Activated CD4-positive, alpha-beta T cell treated with anti-CD3 and anti-CD28 coated beads for 24 hours (primary cell): Measurements from ENCODE around the gene ARRDC3.

Experiments used
- DNase-seq, 2 donors: peaks; one replicate each; pipeline ENCODE4 v3.0.0-alpha.2; 2020; ENCODE audit warnings: low read depth in 2 of 2

Gene ARRDC3

DNA sequence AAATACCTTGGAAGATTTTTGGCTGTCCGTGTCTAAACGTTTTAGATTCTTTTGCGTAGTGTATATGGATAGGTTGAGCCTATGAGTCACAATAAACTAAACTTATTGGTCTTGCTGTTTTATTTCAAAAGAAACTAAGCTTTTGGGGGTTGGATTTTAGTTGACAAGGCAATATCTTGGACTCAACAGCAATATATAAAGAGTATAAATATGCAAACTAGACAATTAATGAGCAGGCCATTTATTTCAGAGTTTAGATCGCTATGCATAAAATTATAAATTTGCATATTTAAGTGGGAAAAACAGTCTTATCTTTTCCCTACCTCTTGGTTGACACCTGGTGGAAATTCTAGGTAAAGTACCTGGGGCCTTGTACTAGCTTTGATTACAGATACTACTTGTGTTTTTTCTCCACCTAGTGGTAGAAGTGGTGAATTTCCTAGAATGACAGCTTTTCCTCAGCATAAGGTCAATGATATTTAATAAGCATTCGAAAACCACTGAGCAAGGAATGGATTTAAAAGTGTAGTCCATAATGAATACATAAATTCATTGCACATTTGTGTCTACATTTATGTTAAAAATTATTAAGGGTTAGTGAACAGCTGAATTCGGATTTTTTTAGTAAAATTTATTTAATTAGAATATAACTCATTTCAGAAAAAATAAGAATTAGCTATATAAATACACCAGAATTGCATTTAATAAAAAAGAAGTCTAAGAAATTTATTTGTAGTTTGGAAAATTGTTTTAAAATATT lies 1.7 kb upstream of the ARRDC3 start:
- DNase-seq: peak in 1 of 2 donors; percentile 18

DNA sequence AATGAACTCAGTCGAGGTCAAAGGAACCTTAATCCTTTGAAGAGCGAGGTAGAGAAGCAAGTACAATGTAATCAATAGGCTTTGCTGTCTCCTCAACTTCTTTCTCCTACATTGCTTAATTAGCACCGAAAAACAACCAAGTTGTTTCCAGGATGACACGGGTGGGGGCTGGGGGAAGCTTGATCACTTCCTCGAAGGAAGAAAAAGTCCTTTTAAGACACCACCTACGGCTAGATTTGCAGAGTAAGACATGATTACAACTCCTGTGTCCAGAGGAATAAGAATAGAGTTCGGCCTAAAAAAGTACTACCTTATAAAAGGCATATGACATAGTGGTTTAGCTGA lies 811 bp upstream of the ARRDC3 start:
- DNase-seq: no peak

GRCh38 chr5:91382530-91383026 lies 539 bp downstream of the ARRDC3 start:
- no peak for DNase-seq

GRCh38 chr5:91381774-91382359 lies 1.2 kb downstream of the ARRDC3 start:
- peak; percentile 38 to 53 for DNase-seq

- no peak for DNase-seq
These were observed 1.8 kb downstream of the ARRDC3 start for GRCh38 chr5:91381239-91381773.

DNA sequence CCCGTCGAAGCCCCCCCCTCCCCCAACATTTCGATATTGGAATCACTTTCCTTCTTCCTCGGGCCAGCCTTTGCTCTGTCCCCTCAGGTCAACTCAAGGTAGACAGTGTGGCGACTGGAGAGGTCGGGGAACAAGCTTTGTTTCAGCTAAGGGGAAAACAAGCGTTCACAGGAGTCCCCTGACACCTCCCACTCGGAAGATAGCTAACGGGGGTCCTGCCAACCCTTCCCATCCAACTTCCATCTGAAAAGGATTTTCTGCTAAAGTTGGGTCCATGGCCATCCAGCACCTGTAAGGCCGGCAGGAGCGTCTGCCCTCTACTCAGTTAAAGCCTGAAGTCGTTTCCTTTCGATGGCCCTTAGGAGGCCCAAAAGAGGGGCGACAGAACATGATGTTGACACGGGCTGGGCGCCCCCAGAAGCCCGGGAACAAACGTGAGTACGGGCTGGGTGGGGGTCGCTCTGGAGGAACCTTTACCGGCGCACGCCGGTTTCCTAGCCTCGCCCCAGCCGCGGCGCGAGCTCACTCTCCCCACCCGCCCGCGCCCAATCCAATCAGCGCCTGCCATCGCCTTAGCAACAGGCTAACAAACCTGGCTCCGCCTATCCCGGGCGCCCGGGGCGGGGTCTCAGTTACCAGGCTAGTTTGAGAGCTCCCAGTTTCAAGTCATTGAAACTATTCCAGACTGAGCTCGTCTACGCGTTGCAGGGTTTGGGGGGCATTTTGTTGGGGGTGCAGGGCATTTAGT lies 2.5 kb downstream of the ARRDC3 start:
- DNase-seq: peak; percentile 97 to 98

DNA sequence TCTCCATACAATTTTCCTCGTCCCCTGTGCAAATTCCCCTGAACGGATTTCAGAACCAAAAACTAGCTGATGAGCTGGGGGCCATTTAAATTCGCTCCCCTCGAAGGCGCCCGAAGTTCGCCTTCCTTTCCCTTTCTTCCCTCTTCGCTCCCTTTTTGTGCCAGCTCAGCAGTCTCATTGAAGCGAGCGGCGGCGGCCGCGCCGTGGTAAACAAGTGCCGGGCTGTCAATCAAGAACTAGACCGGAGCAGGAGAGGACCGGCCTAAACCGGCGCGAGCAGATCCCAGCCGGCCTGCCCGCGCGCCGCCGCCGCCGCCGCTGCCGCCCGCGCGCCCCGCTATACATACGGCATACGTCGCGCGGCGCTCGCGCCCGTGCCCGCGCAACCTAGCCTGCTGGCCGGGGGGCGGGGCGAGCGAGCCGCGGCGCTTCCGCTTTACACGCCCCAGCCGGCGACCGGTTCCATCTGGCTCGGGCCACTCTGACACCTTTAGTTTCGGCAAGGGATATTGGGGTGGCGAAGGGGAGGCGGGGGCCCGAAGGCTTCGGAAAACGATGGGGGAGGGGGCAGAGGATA lies 3.1 kb downstream of the ARRDC3 start:
- peak; percentile 89 to 91 for DNase-seq

GRCh38 chr5:91379246-91379913 lies 3.7 kb downstream of the ARRDC3 start:
- DNase-seq: no peak

- no peak for DNase-seq
These were observed 4.3 kb downstream of the ARRDC3 start for GRCh38 chr5:91378752-91379211.

DNA sequence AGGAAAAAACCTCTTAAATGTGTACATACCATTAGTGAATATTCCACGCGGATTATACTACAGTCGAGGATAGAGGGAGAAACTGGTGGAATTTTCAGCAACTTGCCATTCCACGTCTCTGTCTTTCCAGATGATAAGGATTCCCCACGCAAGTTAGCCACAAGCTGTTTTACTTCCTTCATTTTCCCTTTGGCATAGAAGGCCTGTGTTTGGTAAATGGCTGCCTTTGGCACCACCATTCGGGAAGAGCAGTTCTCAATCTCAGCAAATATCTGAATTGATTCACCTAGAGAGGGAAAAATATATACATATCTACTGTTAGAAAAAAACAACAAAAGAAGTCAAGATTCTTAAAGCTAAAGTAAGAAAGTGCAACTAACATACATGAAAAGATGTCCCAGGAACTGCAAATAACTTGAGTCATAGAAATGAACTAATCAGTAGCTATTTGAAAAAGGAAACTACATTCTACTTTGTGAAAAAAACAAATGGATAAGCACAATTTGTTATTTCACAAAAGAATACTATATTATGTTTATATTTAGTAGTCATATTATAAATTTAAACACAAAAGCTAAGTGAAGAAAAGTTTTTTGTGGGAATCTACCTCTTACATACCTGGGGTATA lies 8.1 kb downstream of the ARRDC3 start:
- DNase-seq: no peak

DNA sequence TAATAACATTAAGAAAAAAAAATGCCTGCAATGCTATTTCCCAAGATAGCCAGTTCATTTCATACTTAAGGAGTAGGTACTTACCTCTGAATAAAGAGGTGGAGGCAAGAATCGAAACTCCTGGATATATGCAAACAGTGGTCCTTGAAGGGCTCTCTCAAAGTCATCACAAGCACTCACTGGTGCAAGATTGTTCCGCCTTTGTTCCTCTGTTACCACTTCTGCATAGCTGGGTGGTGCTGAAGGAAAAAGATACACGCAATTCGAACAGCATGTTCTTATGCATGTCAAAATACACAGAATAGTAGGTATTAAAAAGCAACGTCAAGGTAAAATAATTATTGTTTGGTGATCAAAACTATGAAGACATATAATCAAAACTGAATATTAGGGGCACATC lies 9.5 kb downstream of the ARRDC3 start:
- DNase-seq: no peak

GRCh38 chr5:91373006-91373405 lies 10.1 kb downstream of the ARRDC3 start:
- no peak for DNase-seq

DNA sequence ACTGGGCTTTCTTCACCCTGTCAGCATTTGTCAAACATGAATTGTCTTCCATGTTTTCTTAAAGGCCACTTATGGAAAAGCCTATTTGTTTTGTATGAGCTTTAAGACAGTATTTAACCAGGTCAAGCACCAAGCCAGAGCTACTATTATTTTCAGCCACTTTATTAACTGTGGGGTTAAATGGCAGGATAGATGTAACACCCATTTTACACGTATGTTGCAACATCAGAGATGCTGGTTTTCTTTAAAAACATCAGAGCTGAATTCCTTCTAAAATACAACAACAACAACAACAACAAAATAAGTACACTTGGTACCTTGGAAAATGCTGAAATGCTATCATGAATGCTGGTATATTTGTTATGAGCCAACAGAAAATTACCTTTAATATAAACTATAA lies 13.6 kb downstream of the ARRDC3 start:
- no peak for DNase-seq

DNA sequence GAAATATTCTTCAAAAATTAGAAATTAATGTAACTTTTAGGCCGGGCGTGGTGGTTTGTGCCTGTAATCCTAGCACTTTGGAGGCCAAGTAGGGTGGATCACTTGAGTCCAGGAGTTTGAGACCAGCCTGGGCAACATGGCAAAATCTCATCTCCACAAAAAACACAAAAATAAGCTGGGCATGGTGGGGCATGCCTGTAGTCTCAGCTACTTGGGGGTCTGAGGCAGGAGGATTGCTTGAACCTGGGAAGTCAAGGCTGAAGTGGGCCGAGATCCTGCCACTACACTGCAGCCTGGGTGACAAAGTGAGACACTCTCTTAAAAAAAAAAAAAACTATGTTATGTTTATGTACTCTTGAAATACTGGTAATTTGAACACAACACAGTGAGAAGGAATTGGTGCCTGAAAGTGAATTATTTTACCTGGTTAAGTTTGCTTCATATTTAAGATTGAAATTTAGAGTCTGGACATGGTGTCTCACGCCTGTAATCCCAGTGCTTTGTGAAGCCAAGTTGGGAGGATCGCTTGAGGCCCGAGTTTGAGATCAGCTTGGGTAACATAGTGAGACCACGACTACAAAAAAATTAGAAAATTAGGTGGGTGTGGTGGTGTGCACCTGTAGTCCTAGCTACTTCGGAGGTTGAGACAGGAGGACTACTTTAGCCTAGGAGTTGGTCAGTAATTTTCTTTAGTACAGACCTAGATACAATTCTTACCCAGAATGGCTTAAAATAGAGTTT lies 15.0 kb downstream of the ARRDC3 start:
- no peak for DNase-seq

GRCh38 chr5:91367344-91367743 lies 15.8 kb downstream of the ARRDC3 start:
- DNase-seq: no peak

GRCh38 chr5:91366551-91366950 lies 16.6 kb downstream of the ARRDC3 start:
- DNase-seq: no peak

DNA sequence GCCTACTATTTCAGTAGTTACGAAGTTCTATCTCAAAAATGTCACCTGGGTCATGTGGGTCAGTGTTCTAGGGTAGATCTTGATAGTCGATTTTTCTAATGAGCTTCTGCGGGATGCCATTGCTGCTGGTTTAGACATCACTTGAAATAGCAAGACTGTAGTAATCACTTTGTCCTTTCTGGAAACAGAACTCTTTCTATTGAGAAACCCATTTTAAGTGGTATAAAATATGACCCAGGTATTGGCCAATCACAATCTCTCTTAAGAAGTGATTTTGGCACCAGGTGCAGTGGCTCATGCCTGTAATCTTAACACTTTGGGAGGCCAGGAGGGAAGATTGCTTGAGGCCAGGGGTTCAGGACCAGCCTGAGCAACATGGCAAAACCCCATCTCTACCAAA lies 17.6 kb downstream of the ARRDC3 start:
- no peak for DNase-seq

GRCh38 chr5:91362935-91363334 lies 20.2 kb downstream of the ARRDC3 start:
- no peak for DNase-seq

- no peak for DNase-seq
These were observed 21.3 kb downstream of the ARRDC3 start for GRCh38 chr5:91361790-91362189.

- no peak for DNase-seq
These were observed 21.9 kb downstream of the ARRDC3 start for GRCh38 chr5:91361055-91361701.
